BJ (cell line): ENCODE results near the gene ENOX1. TPM values are rescaled to one million over a fixed set of nuclear protein-coding genes. Genes with fewer than 3 reads are reported as not detected.

Source experiments
- CTCF ChIA-PET: fragments of 350-600 bp; formaldehyde crosslinking; extraction: SDS; loops from one replicate; lab custom pipeline; 2021; ENCODE audit warnings: antibody characterized with exemption, inconsistent platforms; lab: Yijun Ruan, JAX
- POLR2A ChIA-PET: fragments of 300-600 bp; sonication (Branson Sonifier 250); formaldehyde crosslinking; extraction: SDS; loops from one replicate; lab custom pipeline; 2021; ENCODE audit warnings: antibody characterized with exemption; lab: Charles Lee
- DNase-seq: peaks from one replicate; pipeline ENCODE4 v3.0.0-alpha.2; 2011; ENCODE audit warnings: low read depth
- H3K27me3 ChIP-seq: 2 replicates; pipeline ENCODE4 v1.6.0; 2011; ENCODE audit warnings: low read length; ENCODE audit not compliant: control insufficient read depth, insufficient read depth
- H3K36me3 ChIP-seq: 2 replicates; pipeline ENCODE4 v1.5.1; 2011; ENCODE audit warnings: low read length; ENCODE audit not compliant: control insufficient read depth, insufficient read depth
- H3K4me3 ChIP-seq: 2 replicates; pipeline ENCODE4 v1.5.1; 2011; ENCODE audit warnings: low read depth, mild to moderate bottlenecking, control low read depth, low read length
- CTCF ChIP-seq: IDR thresholded peaks from 2 replicates; pipeline ENCODE4 v1.5.1; 2011; ENCODE audit warnings: low read depth, mild to moderate bottlenecking, control low read depth, inconsistent platforms, low read length, moderate library complexity; ENCODE audit not compliant: insufficient read depth
- polyA plus RNA-seq: library from polyadenylated mRNA; depleted of rRNA; stranded (reverse); fragments of >200 nt; gene quantifications from 2 replicates; pipeline ENCODE4 v1.2.3, GENCODE V29; 2011

The ENOX1 gene
- polyA plus RNA-seq, 1 experiment: 2.1 TPM

DNA sequence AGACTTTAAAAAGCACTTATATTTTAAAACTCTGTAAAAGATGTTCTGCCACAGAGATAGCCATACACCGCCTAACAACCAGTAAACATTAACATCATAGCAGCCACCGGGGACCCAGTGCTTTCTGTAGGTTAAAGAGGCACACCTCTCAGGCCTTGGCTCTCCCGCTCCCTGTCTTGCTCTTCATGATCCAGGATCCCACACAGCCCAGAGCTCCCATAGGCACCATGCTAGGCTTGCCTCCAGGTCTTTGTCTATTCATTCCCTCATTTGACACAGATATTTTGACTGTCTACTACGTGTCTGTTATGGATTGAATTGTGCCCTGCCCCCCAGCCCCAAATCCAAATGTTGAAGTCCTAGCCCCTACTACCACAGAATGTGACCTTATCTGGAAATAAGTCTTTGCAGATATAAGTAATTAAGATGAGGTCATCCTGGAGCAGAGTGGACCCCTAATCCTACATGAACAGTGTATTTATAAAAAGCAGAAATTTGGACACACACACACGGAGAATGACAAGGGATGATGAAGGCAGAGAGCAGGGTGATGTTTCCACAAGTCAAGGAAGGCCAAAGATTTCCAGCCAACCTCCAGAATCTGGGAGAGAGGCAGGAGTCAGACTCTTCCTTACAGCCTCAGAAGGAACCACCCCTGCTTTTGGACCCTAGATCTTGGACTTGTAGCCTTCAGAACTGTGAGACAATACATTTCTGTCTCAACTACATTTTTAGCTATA, 490.8 kb downstream of the ENOX1 start:
- H3K4me3 ChIP-seq: no peak overlapping the region
- no peak for DNase-seq
- CTCF ChIA-PET: no interaction called here

GRCh38 chr13:43295321-43295720, 491.5 kb downstream of the ENOX1 start:
- H3K27me3 ChIP-seq: no peaks in the 10 kb centered on the region
- ChIA-PET POLR2A (no interaction called here), CTCF (no interaction called here)
- no peak for DNase-seq
- no peak for TF ChIP-seq CTCF
- H3K36me3 ChIP-seq: no peaks in the 10 kb centered on the region
- H3K4me3 ChIP-seq: no peak overlapping the region

More for the DNA sequence above, 490.8 kb downstream of the ENOX1 start:
- no peak for TF ChIP-seq CTCF
- Histone ChIP-seq H3K36me3 (no peaks in the 10 kb centered on the region), H3K27me3 (no peaks in the 10 kb centered on the region)
- POLR2A ChIA-PET: no interaction called here

DNA sequence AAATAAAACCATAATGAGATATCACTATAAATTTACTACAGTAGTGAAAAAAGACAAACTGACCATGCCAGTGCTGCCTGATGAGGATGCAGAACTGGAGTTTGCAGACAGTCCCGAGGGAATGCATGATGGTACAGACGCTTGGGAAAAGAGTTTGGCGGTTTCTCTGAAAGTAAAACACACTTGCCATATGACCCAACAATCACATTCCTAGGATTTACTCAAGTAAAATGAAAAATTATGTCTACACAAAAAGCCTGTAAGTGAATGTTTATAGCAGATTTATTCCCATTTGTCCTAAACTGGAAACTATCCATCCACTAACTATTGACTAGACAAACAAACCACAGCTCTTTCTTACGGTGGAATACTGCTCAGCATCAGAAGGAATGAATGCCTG, 492.4 kb downstream of the ENOX1 start:
- POLR2A ChIA-PET: no interaction called here
- Histone ChIP-seq H3K27me3 (no peaks in the 10 kb centered on the region), H3K36me3 (no peaks in the 10 kb centered on the region), H3K4me3 (no peak overlapping the region)
- TF ChIP-seq CTCF: no peak
- DNase-seq: no peak
- CTCF ChIA-PET: no interaction called here

GRCh38 chr13:43293986-43294385, 492.8 kb downstream of the ENOX1 start:
- Histone ChIP-seq H3K36me3 (no peaks in the 10 kb centered on the region), H3K27me3 (no peaks in the 10 kb centered on the region), H3K4me3 (no peak overlapping the region)
- no peak for DNase-seq
- POLR2A ChIA-PET: no interaction called here
- CTCF ChIA-PET: interaction anchor here (0.8 kb wide), 1 partner anchor 9 kb away, joined by 3 read pairs; no protein-coding TSS in a partner anchor
- no peak for TF ChIP-seq CTCF

DNA sequence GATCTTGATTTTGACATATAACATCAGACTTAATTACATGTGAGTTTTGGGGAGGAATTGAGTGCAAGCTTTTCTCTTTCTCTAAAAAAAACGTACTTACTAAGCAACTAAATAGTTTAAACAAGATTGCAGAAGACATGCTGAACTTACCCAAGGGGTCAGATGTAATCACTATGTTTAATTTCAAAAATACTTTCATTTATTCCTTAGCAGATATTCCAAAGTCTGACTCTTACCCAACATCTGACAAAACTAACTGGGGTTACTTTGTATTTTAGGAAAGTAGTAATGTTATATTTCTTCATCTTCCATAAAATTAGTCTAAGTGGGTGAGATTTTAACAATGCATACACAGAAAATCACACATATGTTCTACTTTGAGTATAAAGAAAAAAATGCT, 493.2 kb downstream of the ENOX1 start:
- no peak for DNase-seq
- no peaks in the 10 kb centered on the region for H3K36me3 ChIP-seq
- POLR2A ChIA-PET: interaction anchor here (0.7 kb wide), 1 partner anchor 573 kb away, joined by 3 read pairs; no protein-coding TSS in a partner anchor

More for the DNA sequence above, 493.2 kb downstream of the ENOX1 start:
- Histone ChIP-seq H3K4me3 (no peak overlapping the region), H3K27me3 (no peaks in the 10 kb centered on the region)
- CTCF ChIA-PET: interaction anchor here (0.8 kb wide), 1 partner anchor 10 kb away, joined by 3 read pairs; no protein-coding TSS in a partner anchor
- no peak for TF ChIP-seq CTCF
